Activated CD8-positive, alpha-beta memory T cell treated with anti-CD3 and anti-CD28 coated beads for 48 hours (primary cell): ENCODE results near the gene TCERG1L.
"Not testable (repeated sequence)": the region's sequence is repeated elsewhere in the genome, so short reads cannot be mapped to it uniquely, and the experiment has no call there.

ENCODE experiments used
- DNase-seq, 3 experiments: peaks; one replicate each; pipeline ENCODE4 v3.0.0-alpha.2; 2020; ENCODE audit warnings: low read depth in 2 of 3, low spot score in 2 of 3

Gene TCERG1L

GRCh38 chr10:131311661-131312477 lies at the start of gene TCERG1L:
TSS of gene TCERG1L (minus strand) at chr10:131311721. CDS start at chr10:131311635, 86 bp downstream.
- no peak for DNase-seq

GRCh38 chr10:131358741-131359442 lies 47.4 kb upstream of the TCERG1L start:
- no peak for DNase-seq

- DNase-seq = no peak
These were observed 44.9 kb upstream of the TCERG1L start for GRCh38 chr10:131356442-131356841.

GRCh38 chr10:131355881-131356280 lies 44.4 kb upstream of the TCERG1L start:
- no peak for DNase-seq

- no peak for DNase-seq
These were observed 43.5 kb upstream of the TCERG1L start for GRCh38 chr10:131355056-131355455.

- no peak for DNase-seq
These were observed 42.9 kb upstream of the TCERG1L start for GRCh38 chr10:131354380-131354779.

GRCh38 chr10:131352765-131353290 lies 41.3 kb upstream of the TCERG1L start:
- DNase-seq = no peak

- no peak for DNase-seq
These were observed 39.1 kb upstream of the TCERG1L start for GRCh38 chr10:131350660-131351059.

- DNase-seq = no peak
These were observed 38.7 kb upstream of the TCERG1L start for GRCh38 chr10:131350245-131350644.

GRCh38 chr10:131346456-131346855 lies 34.9 kb upstream of the TCERG1L start:
- no peak for DNase-seq

- DNase-seq = no peak
These were observed 34.2 kb upstream of the TCERG1L start for GRCh38 chr10:131345691-131346090.

- no peak for DNase-seq
These were observed 33.2 kb upstream of the TCERG1L start for GRCh38 chr10:131344747-131345146.

GRCh38 chr10:131337741-131338140 lies 26.2 kb upstream of the TCERG1L start:
- DNase-seq = no peak

- DNase-seq = no peak
These were observed 21.3 kb upstream of the TCERG1L start for GRCh38 chr10:131332821-131333220.

- no peak for DNase-seq
These were observed 12.4 kb upstream of the TCERG1L start for GRCh38 chr10:131323880-131324279.

GRCh38 chr10:131323025-131323424 lies 11.5 kb upstream of the TCERG1L start:
- no peak for DNase-seq

- not testable (repeated sequence) for DNase-seq
These were observed 11.1 kb upstream of the TCERG1L start for GRCh38 chr10:131322575-131322974.

GRCh38 chr10:131320860-131321604 lies 9.5 kb upstream of the TCERG1L start:
- DNase-seq = no peak

- DNase-seq = no peak
These were observed 7.3 kb upstream of the TCERG1L start for GRCh38 chr10:131318814-131319213.

- DNase-seq = no peak
These were observed 6.8 kb upstream of the TCERG1L start for GRCh38 chr10:131318291-131318690.

- DNase-seq = no peak
These were observed 5.0 kb upstream of the TCERG1L start for GRCh38 chr10:131316321-131317075.
